OCI-LY3 (cell line): ENCODE measurements around the gene NNMT.

ENCODE experiments used
- CTCF ChIP-seq: fragments of 200-600, 300-600 bp; sonication (generic); IDR thresholded peaks from 2 replicates; pipeline ENCODE4 v1.5.1; 2014; ENCODE audit warnings: antibody characterized with exemption, low read length, low read depth
- EZH2phosphoT487 ChIP-seq: fragments of 200-600 bp; shearing (Covaris generic); IDR thresholded peaks from 2 replicates; pipeline ENCODE4 v1.6.1; 2018; ENCODE audit warnings: antibody characterized with exemption, mixed run types, low read depth

DNA sequence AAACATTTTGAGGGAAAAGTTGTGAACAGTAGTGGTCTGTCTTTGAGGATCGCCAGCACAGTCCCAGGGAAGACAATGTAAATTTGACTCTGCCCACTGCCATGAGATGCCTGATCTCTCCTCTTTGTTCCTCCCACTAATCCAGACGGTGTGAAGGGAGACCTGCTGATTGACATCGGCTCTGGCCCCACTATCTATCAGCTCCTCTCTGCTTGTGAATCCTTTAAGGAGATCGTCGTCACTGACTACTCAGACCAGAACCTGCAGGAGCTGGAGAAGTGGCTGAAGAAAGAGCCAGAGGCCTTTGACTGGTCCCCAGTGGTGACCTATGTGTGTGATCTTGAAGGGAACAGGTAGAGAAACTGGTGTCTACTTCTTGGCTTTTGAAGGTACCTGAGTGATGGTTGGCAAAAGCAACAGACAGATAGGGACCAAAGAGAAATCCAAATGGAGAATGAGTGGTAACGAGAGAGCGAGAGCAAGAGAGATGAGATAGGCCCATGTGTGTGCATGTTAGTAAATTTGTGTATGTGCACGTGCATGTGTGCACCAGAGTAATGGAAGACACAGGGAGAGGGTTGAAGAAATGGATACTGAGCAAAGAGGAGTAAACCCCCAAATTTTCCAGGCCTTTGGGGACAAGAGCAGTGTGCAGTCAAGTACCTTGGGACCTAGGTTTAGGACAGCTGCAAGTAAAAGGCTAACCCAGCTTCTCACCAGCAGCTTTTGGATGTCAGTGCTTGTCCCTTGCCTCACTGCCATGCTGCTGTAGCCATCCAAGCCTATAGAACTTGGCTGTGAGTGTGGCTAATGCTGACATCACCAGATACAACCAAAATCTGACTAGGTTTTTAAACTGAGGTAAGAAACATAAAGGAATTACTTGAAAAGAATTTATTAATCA is 1.9 kb downstream of the NNMT start:
- no peak for TF ChIP-seq CTCF
- TF ChIP-seq EZH2phosphoT487, result no peak
